Heart left ventricle (tissue), 16 donors: ENCODE data around the gene MTFMT. TPM values are rescaled to one million over a fixed set of nuclear protein-coding genes. Genes with fewer than 3 reads are reported as not detected.
"Not testable (repeated sequence)": the region's sequence is repeated elsewhere in the genome, so short reads cannot be mapped to it uniquely, and the experiment has no call there.

Experiments used
- ATAC-seq, 4 donors: fragments of 200-7000 bp; cut with Tn5 transposase; one replicate each; pipeline ENCODE4 v1.9.1; 2020 to 2022; ENCODE audit warnings: moderate library complexity in 4 of 4, mild to moderate bottlenecking in 3 of 4, moderate number of reproducible peaks in 1 of 4
- DNase-seq, 5 donors: peaks; one replicate each; pipeline ENCODE4 v3.0.0-alpha.2; 2020
- H3K27ac ChIP-seq, 12 donors: fragments of 200-600 bp; sonication (generic) in 4 of 12; one replicate each; pipeline versions ENCODE4 v1.5.0 to v1.8.0; 2016 to 2022; ENCODE audit warnings: mild to moderate bottlenecking in 2 of 12
- H3K27me3 ChIP-seq, 9 donors: fragments of 200-600 bp; sonication (generic) in 2 of 9; one replicate each; pipeline versions ENCODE4 v1.5.1 to v1.8.0; 2016 to 2022; ENCODE audit warnings: mild to moderate bottlenecking in 3 of 9
- H3K36me3 ChIP-seq, 9 donors: fragments of 200-600 bp; sonication (generic) in 2 of 9; one replicate each; pipeline versions ENCODE4 v1.5.0 to v1.8.0; 2018 to 2022; ENCODE audit warnings: mild to moderate bottlenecking in 2 of 9
- H3K4me1 ChIP-seq, 12 donors: fragments of 200-600 bp; sonication (generic) in 4 of 12; one replicate each; pipeline versions ENCODE4 v1.5.0 to v1.8.0; 2016 to 2022; ENCODE audit warnings: mild to moderate bottlenecking in 3 of 12
- H3K4me3 ChIP-seq, 12 donors: fragments of 200-600 bp; sonication (generic) in 4 of 12; one replicate each; pipeline versions ENCODE4 v1.5.0 to v1.8.0; 2017 to 2022; ENCODE audit warnings: mild to moderate bottlenecking in 9 of 12, moderate library complexity in 4 of 12
- H3K9me3 ChIP-seq, 12 donors: fragments of 200-600 bp; sonication (generic) in 4 of 12; one replicate each; pipeline versions ENCODE4 v1.5.0 to v1.8.0; 2016 to 2022; ENCODE audit warnings: mild to moderate bottlenecking in 1 of 12
- CTCF ChIP-seq, 12 donors: fragments of 200-600 bp; sonication (generic) in 4 of 12; IDR thresholded peaks; one replicate each; pipeline versions ENCODE4 v1.5.0 to v1.8.0; 2018 to 2022; ENCODE audit warnings: antibody characterized with exemption in 12 of 12, mild to moderate bottlenecking in 5 of 12
- POLR2A ChIP-seq, 2 donors: fragments of 450-650 bp; IDR thresholded peaks; one replicate each; pipeline ENCODE4 v1.6.1; 2017; ENCODE audit warnings: antibody characterized with exemption in 2 of 2, mild to moderate bottlenecking in 2 of 2, moderate library complexity in 2 of 2
- WGBS, 4 donors: extraction: QIAGEN DNeasy Blood & Tissue Kit in 2 of 4; methylation state at CpG; one replicate each; pipeline versions ENCODE4 v1.1.5 to v1.1.7; 2013 to 2018; 5-methylcytosine and 5-hydroxymethylcytosine counted together
- intact Hi-C, 10 donors: fragments of 100-400 bp; cut with DNase I; formaldehyde crosslinking; loops; one replicate each; pipeline versions ENCODE4 v1.11.1 to v1.14.2; 2022
- polyA plus RNA-seq, 2 donors: library from polyadenylated mRNA; stranded (reverse); fragments of 200-250 nt; gene quantifications; one replicate each; pipeline ENCODE4 v1.2.3, GENCODE V29; 2013
- total RNA-seq, 9 donors: library from RNA; depleted of rRNA in 2 of 9; stranded (reverse); fragments of >200 nt in 2 of 9; fragmentation: NEBNext Ultra II Directional in 3 of 9; extraction: Animal tissue kit (Norgen Biotek cat#: 25700) in 3 of 9; gene quantifications; one replicate each; pipeline versions ENCODE4 v1.1.0 to v1.2.4, GENCODE V29; 2016 to 2023
- donor health status: ischemic (EF 13 %, LVEDD 7.1; RV severe dilation, severe dysfunction).
- donor health status: healthy with polysubstance abuse.
- donor health status: DM: no; HTN: yes; CAD: no.
- donor health status: DM: no; HTN: no; CAD: no.
- donor health status: ischemic (EF 25% LVEDD 6.9; RV normal size, moderate dysfunction).
- donor health status: ischemic (EF 25% LVEDD 5.7; RV mildly dilated, moderate dysfunction).
- donor health status: healthy.
- donor health status: DM: yes; HTN: yes; CAD: no.
- donor health status: ischemic (EF 35%, LVEDD 5.7; RV mildly dilated, moderate dysfunction).
- donor health status: nonischemic (EF 11% LVEDD 7.7; RV severe dilation, severe dysfunction).
- donor health status: DM: yes; HTN: yes; CAD: no.
- donor health status: PGD.
- donor health status: ischemic (EF 29% LVEDD 5.4; RV normal size, mild dysfunction).
- donor health status: nonischemic (EF 23%, LVEDD 6.1; RV moderate dilation, normal function).

MTFMT gene
- total and polyA plus RNA-seq, 11 donors = 6.0 to 41.0 (median 19.4) TPM

- DNase-seq (peak in 4 of 5 donors; percentile 49 to 88 (median 70)), ATAC-seq (peak; percentile 60 to 89 (median 84))
- Histone ChIP-seq H3K27me3 (no peaks in the 10 kb centered on the region), H3K36me3 (no peaks in the 10 kb centered on the region), H3K9me3 (no peaks in the 10 kb centered on the region), H3K27ac (peak within 1 kb of the TSS in 2 of 12 donors; percentile 1 to 3), H3K4me1 (peaks cover 0 to 28% (median 9%) of the 10 kb centered on the region in 12 donors), H3K4me3 (no peak within 1 kb of the TSS)
- TF ChIP-seq CTCF (IDR thresholded peaks at IDR 0.05) (no peak), POLR2A (IDR thresholded peaks at IDR 0.05) (no peak)
- WGBS, 4 donors = 75 to 80% (median 79%) methylated on average over 5 to 7 of the region's 7 CpGs
- intact Hi-C loops = loop anchor here in 1 of 10 donors (10.0 kb wide), 1 partner anchor 230 kb away; no protein-coding TSS in a partner anchor
These were observed 15.5 kb upstream of the MTFMT start, which contains the start of gene SLC51B for GRCh38 chr15:65044724-65045481. Gene SLC51B, plus strand, starts transcription at chr15:65045387. Its CDS starts 4,618 bp downstream, at chr15:65050005.

GRCh38 chr15:65044218-65044617 lies 14.8 kb upstream of the MTFMT start:
- intact Hi-C loops = loop anchor here in 1 of 10 donors (10.0 kb wide), 1 partner anchor 231 kb away; no protein-coding TSS in a partner anchor
- H3K9me3 ChIP-seq, H3K36me3 ChIP-seq, H3K27me3 ChIP-seq, H3K27ac ChIP-seq, H3K4me3 ChIP-seq: not testable (repeated sequence)
- DNase-seq (peak in 1 of 5 donors; percentile 59), ATAC-seq (peak in 3 of 4 donors; percentile 29 to 73 (median 44))
- H3K4me1 ChIP-seq = peaks cover 0 to 23% (median 3%) of the 10 kb centered on the region in 12 donors
- 79 to 84% (median 82%) methylated on average over 5 of the region's 5 CpGs for WGBS, 4 donors

GRCh38 chr15:65042776-65043327 lies 13.4 kb upstream of the MTFMT start:
- Histone ChIP-seq H3K36me3 (no peaks in the 10 kb centered on the region), H3K27me3 (no peaks in the 10 kb centered on the region), H3K4me1 (peaks cover 0 to 17% (median 0%) of the 10 kb centered on the region in 12 donors), H3K9me3 (no peaks in the 10 kb centered on the region), H3K4me3 (no peak overlapping the region), H3K27ac (peak overlapping the region in 1 of 12 donors; percentile 46)
- DNase-seq (no peak), ATAC-seq (no peak)
- whole genome bisulfite sequencing, 4 donors = 46 to 74% (median 60%) methylated on average over 4 of the region's 4 CpGs
- TF ChIP-seq CTCF (IDR thresholded peaks at IDR 0.05) (no peak), POLR2A (IDR thresholded peaks at IDR 0.05) (no peak)
- intact Hi-C loops = loop anchor here in 1 of 10 donors (10.0 kb wide), 1 partner anchor 232 kb away; no protein-coding TSS in a partner anchor

GRCh38 chr15:65041787-65042186 lies 12.3 kb upstream of the MTFMT start:
- ATAC-seq = no peak
- 93 to 97% (median 95%) methylated on average over 2 of the region's 2 CpGs for WGBS, 4 donors
- H3K27me3 ChIP-seq = no peaks in the 10 kb centered on the region
- H3K9me3 ChIP-seq = no peaks in the 10 kb centered on the region
- H3K4me3 ChIP-seq = no peak overlapping the region
- TF ChIP-seq CTCF (IDR thresholded peaks at IDR 0.05) (no peak), POLR2A (IDR thresholded peaks at IDR 0.05) (no peak)
- no peaks in the 10 kb centered on the region for H3K36me3 ChIP-seq
- no peak overlapping the region for H3K27ac ChIP-seq
- intact Hi-C loops = loop anchor here in 1 of 10 donors (10.0 kb wide), 1 partner anchor 233 kb away; no protein-coding TSS in a partner anchor
- peaks cover 0 to 17% (median 0%) of the 10 kb centered on the region in 12 donors for H3K4me1 ChIP-seq
- DNase-seq = no peak
